NCI-H146 treated with DMSO at 0.1 percent for 48 hours (cell line): ENCODE measurements around the gene TMIGD1.

Experiments
- DNase-seq: peaks from one replicate; lab custom pipeline; 2025; ENCODE audit not compliant: unreplicated experiment; lab: John Stamatoyannopoulos, UW

Gene TMIGD1, protein sequence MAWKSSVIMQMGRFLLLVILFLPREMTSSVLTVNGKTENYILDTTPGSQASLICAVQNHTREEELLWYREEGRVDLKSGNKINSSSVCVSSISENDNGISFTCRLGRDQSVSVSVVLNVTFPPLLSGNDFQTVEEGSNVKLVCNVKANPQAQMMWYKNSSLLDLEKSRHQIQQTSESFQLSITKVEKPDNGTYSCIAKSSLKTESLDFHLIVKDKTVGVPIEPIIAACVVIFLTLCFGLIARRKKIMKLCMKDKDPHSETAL

DNA sequence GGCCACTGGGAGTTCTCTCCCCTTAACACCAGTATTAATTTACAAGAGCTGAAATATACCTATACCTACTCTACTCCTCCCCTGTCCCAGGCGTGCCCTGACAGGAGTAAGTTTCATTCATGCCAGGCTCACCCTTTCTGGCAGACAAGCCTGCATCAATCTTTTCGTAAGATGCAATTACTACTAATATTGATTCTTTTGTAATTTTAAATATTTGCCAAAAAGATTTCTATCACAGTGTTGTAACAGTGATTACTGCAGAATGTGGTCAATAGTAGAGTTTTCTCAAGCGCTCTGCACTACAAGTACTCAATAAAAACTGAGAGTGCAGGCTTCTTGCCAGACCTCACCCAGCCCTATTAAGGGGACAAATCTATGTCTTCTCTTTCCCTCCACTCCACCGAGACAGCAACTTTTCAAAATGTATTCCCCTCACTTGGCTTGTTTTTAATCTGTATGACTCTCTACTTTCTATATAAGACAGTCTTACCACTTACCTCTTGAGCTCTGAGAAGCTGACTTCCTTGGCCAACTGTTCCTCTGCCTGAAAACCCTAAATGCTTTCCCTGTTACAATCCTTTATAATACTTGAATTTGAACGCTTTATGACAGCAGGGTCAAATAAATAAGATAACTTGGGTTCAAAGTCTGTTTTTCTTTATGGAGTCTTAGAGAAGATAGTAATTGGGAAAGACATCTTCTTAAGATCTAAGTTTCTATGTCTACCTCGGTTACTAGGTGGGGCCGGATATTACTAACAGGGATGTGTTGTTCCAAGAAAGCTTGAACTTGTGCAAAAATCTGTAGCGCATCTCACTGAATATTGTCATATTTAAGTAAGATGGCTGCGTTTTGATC is at the start of gene TMIGD1:
Gene TMIGD1, minus strand, starts transcription at position 555 of the 858 bp plus-strand sequence. CDS start 1,924 bp downstream, outside the sequence.
- DNase-seq, result no peak

DNA sequence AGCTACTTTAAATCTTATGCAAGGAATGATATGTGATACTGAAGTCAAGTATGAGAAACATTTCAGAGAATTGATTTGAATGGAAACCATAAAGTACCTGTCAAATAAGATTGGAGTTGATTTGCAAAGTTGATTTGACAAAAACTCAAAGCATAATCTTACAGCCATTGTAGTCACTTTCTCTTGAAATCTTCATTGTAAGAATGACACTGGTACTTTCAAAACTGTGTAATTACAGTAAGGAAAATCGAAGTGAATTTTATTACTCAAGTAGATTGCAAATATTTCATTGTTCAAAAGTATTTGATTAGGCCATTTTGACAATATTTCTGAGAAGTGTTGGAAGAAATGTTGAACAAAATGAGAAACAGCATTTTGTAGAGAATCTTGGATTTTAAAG is 48.5 kb upstream of the TMIGD1 start:
- DNase-seq, result no peak

DNA sequence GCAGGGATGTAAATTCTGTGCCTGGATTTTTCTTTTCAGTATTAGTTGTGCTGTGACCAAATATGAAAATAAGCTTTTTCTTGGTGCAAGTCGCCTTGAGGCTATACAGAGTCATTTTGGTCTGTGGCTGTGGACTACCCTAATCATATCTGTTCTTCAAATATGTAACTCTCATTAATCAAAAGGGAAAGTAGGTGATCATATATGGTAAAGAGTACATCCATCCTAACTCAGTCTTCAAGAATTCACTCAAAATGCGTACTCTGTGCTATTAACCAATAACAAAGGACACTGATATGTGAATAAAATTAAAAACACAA is 47.4 kb upstream of the TMIGD1 start:
- no peak for DNase-seq

DNA sequence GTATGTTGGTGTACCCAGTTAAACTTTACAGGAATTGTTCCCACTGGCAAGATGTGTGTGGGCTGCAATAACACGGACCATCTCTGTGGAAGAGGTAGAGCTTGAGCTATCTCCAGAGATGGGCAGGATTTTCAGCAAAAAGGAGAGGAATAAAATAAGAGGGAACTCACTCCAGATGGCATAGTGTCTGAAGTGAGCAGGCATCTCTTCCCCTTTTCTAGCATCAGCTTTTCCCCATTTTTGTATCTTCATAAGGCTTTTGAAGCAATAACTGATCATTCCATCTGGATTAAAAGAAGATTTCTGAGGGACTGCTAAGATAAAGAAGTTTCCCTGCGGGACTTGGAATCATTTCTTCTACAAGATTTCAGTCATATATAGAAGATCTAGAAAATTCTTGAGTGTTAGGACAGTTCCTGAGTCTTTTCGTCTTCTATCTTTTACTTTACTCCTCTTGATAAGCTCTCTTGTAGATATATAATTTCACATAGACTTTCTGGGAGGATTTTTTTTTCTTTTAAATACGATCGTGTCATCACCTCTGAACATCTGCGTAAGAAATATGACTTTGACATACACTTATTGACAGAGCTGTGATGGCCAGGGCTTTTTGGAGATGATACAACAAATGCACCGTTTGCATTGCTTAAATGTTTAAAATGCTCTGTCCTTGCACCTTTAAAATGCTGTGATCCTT is 46.9 kb upstream of the TMIGD1 start:
- DNase-seq, result no peak

DNA sequence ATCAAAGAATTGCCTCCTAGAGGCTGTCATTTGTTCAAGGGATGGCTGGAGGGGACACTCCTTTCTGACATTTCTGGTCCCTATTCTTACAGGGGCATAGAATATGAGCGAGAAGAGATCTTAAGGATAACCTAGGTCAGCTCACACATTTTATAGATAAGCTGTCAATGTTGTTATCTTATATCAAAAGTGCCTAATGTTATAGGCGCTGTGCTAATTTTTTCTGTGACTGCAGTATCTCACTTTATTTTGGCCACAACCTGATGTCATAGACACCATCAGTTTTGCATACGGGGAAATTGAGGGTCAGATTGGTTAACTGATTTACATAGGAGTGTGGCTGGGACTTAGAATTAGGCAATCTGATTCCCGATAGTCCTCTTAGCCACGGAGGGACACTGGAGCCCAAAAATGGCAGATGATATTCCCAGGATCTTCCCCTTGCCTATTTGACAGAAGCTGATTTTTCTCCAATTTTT is 46.1 kb upstream of the TMIGD1 start:
- DNase-seq, result no peak

DNA sequence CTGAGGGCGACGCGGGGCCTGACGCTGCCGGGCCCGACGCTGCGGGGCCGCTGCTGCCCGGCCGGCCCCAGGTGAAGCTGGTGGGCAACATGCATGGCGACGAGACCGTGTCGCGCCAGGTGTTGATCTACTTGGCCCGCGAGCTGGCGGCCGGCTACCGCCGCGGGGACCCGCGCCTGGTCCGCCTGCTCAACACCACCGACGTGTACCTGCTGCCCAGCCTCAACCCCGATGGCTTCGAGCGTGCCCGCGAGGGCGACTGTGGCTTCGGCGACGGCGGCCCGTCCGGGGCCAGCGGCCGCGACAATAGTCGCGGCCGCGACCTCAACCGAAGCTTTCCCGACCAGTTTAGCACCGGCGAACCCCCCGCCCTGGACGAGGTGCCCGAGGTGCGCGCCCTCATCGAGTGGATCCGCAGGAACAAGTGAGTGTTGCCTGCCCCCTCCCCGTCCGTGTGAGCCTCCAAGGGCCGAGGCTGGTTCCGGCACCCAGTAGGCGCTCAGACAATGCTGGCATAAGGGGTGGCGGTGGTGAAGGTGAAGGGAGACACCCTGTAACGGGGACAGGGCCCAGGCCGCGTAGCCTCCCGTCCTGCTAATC is 45.5 kb upstream of the TMIGD1 start:
- DNase-seq, result no peak

DNA sequence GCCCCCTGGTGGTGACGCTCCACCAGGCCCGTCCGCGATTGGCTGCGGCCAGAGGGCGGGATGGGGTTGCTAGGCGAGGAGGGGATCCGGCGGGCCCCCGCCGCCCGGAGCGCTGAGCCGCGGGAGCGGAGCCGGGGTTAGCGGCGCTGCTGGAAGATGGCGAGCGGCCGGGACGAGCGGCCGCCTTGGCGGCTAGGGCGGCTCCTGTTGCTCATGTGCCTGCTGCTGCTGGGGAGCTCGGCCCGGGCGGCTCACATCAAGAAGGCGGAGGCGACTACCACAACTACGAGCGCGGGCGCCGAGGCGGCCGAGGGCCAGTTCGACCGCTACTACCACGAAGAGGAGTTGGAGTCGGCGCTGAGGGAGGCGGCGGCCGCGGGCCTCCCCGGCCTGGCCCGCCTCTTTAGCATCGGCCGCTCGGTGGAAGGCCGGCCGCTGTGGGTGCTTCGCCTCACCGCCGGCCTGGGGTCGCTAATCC is 45.0 kb upstream of the TMIGD1 start, which contains the start of gene CPD:
Gene CPD, plus strand, starts transcription at position 103 of the 478 bp plus-strand sequence. Its CDS starts 54 bp downstream, at position 157.
- peak; percentile 83 for DNase-seq

DNA sequence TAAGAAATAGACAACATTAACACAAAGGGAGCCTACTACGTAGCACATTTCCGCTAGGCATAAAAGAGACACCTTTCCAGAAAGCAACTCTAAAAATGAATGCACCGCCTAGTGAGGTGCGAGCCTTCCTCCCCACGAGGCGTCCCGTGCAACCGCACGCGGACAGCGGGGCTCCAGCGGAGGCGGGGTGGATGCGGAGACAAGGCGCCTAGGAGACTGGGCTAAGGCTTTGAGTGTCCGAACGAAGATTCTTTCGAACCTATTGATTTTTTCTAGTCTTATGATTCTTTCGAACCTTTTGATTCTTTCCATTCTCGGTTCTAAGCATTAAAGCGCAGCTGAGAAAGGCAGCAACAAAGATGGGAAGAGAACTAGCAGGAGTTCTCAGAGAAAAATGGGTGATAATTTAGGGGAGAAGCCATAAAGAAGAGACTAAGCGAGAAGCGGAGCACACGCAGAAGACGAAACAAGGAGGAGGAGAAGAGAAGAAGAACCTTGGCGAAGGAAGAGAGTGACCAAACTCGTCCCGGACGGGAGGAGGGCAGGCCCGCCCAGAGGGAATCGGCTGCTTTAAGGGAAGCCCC is 44.5 kb upstream of the TMIGD1 start:
- no peak for DNase-seq

DNA sequence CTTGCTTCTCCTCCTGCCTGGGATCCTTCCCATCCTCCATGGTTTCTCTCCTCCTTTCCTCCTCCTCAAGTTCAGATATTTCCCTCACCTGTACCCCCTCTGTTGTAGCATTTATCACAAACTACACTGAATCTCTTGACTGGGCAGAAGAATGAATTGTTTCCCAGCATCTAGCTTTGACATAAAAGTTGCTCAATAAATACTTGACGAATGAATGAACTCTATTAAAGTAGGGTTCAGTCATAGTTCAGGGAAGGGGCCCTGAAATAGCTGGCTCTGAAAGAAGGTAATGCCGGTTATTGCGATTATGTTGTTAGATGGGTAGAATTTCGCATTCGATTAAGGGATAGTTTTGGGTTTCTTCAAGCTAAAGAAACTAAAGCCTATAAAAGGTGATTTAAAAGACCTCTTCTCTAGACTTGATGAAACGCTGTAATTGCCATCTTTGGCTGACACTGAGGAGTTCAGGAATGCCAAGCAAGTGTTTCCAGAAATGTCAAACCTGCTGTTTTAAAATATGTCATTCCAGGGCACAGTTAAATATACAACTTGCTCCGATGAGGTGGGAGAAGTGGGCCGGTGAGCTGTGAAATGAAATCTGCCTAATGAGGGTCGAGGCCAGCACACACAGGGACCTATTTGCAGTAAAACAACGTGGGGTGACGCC is 43.9 kb upstream of the TMIGD1 start:
- no peak for DNase-seq

DNA sequence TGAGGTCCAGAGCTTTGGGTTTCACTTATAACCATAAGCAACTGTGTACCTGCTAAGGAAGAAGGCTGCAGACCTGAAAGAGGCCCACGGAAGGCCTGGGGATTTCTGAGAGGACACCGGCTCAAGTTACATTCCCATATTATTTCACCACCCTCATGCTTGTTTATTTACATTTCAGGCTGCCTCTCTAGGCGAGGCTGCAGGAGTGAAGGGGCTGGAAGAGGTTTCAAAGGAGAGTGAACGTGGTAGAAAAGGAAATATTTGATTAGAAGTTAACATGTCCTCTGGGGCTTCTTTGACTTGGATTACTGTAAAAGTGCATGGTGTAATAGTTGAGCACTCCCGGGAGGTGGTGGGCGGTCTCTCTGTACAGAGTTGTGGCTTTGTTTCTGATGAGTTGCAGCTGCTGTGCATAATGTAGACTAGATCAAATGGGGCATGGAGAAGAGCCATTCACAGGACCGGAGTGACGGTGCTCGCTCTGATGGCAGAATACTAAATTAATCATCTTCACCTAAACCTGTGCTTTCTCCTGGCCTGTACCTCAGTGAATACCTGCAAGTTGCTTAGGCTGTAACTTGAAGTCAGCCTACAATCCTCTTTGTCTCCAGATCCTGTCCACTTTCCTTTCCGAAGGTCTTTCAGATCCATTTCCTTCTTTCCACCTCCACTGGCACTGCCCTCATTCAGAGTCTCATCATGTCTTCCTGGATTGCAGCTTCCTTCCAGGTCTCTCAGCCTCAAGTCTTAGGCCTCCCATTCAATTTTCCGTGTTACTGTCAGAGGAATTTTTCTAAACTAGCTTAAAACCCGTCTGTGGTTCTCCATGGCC is 43.0 kb upstream of the TMIGD1 start:
- DNase-seq, result peak; percentile 83

DNA sequence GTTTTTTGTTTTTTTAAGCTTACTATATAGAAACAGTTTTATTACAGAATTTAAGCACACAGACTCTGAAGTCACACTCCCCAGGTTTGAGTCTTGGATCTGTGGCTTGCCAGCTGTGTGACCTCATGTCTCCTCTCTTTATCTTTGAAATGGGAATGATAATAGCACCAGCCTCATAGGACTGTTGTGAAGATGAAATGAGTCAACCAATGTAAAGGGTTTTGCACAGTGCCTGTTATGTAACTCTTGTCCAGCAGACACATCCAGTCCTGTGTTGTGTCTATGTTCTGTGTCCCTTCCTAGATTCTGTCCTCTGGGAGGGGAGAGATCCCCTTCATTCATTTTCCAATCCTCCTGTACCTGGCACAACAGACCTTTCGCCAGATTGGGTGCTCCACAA is 41.8 kb upstream of the TMIGD1 start:
- no peak for DNase-seq

DNA sequence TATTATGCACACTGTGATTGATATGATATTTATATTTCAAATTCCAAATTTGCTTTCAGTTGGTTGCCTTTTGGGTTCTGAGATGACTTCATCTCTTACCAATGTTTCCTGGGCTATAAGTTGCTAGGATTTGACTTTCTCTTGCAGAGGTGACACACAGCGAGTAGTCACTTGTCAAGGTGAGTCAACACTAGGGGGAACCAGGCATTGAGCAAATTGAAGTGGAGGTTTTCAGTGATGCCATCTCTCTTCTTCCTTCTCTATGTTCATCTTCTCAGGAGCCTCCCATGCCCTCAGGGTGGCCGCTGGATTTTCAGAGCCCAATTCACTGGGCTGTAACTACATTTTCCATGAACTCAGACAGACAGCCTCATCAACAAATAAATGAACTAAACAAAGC is 38.9 kb upstream of the TMIGD1 start:
- DNase-seq, result no peak

DNA sequence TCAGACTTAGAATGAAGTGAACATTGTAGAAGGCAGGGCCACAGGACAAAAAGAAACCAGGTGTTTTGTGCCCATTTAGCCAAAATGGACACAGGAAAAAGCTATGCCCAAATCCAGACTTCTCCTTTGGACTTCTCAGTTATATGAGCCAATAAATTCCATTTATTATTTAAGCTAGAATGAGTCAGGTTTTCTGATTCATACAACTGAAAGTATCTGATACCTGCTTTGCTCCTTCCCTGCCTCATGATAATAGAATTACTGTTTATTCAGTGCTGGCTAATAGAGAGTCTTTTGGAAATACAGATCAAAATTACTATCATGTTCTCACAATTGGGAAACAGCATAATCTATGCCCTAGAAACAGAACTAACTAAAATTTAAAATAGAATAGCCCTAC is 36.1 kb upstream of the TMIGD1 start:
- no peak for DNase-seq

DNA sequence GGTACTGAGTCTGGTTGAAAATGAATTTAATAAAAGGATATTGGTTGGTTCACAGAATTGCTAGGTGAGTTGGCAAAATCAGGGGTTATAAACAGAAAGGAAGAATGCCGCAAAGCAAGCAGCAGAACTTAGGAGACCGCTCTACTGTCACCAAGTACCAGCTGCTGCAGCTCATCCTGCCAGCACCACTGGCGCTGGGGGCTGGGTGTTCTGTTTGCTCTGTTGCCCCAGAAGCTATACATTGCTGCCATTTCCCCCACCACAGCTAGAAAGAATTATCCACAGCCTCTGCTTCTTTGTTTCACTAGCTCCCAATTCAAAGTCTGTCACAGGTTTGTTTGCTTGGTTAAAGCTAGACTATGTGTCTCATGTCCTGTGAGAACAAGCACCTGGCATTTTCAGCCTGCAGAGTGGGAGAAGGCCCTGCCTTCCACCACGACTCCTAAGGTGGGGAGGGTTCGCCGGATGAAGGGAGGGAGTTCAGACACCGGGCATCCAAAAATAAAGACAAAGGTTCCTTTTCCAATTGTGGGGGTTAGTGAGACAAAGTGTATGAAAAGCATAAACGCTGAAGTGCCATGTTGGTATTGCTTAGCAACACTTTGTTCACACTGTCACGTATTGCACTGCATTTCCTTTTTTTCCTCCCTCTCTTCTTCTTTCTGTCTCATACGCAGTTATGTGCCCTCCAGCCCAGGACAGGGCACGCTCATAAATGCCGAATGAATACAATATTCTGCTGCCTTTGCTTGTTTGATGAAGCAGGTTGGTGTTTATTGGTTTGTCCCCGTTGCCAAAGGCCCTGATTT is 35.3 kb upstream of the TMIGD1 start:
- peak; percentile 62 for DNase-seq

DNA sequence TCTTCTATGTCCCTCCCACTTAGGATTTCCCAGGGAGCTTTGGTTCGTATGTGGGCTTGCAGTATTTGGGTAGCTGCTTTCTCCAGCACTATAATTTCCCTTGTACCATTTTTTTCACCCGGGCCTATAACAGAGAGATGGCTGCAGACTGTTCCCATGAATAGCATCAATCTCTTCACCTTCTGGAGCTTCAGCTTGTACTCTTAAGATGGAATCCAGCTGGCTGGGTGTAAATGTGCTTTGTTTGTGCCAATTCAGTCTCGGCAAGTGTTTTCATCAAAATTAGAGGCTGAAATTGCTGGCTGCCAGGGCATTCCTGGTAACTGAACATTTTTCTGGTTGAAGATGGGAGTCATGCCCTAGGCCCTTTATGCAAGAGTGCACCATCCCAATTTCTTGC is 32.7 kb upstream of the TMIGD1 start:
- no peak for DNase-seq

DNA sequence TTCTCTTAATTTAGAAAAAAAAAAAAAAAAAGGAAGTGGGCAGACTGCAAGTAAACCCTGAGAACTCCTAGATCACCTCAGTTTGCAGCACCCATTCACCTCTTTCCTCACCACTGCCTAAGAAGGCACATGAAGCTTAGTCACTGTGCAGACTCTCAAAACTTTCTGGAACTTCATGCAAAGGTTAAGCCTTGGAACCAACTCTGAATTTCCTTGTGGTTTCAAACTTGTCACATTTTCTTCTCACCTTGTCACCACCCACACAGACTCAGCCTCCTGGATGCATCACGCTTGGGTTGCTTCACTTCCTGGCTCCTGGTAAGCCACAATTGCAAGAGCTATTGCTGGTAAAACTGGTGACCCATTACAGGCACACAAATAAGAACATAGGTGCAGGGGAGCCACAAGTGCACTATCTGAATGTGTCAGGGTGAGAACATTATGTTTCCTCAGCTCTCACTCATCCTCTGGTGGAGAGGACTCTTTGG is 29.9 kb upstream of the TMIGD1 start:
- no peak for DNase-seq

DNA sequence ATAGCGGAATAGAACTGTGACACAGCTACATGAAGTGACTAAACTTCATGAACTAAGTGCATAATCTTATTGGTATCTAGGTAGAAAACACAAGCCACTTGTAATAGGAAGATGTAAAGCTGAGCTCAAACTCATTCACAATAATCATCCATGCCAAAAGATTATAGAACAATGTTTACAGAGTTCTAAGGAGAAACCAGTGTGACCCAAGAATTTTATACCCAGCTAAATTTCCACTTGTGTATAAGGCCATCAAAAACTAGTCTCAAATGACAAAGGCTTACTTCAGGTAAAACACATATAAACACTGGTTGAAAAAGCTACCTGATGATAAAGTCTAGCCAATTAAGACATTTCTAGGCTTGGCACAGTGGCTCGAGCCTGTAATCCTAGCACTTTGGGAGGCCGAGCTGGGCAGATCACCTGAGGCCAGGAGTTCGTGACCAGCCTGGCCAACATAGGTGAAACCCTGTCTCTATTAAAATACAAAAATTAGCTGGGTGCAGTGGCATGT is 28.0 kb upstream of the TMIGD1 start:
- no peak for DNase-seq
